Measurements from ENCODE around the gene BTNL2.

DNA sequence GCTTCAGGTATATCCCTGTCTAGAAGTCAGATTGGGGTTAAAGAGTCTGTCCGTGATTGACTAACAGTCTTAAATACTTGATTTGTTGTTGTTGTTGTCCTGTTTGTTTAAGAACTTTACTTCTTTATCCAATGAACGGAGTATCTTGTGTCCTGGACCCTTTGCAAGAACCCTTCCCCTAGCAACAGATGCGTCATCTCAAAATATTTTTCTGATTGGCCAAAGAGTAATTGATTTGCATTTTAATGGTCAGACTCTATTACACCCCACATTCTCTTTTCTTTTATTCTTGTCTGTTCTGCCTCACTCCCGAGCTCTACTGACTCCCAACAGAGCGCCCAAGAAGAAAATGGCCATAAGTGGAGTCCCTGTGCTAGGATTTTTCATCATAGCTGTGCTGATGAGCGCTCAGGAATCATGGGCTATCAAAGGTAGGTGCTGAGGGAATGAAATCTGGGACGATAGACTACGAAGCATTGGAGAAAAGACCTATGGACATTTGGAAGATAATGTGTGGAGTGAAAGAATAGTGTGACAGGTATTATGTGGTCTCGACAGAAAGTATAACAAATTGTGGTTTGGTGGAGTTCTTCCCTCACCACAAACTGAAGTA lies 32.7 kb upstream of the BTNL2 start, which contains the start of gene HLA-DRA:
- TF ChIP-seq CTCF (IDR thresholded peaks at IDR 0.05) (no peak), TCF7L2 (IDR thresholded peaks at IDR 0.05; ENCODE audit: low read depth, low read length) (no peak), POLR2AphosphoS5 (IDR thresholded peaks at IDR 0.05; ENCODE audit: low read depth, low read length) (no peak), SIN3A (IDR thresholded peaks at IDR 0.05; ENCODE audit: borderline replicate concordance, insufficient read depth, low read depth, low read length) (no peak)
- TF ChIP-seq, protein P1, sequence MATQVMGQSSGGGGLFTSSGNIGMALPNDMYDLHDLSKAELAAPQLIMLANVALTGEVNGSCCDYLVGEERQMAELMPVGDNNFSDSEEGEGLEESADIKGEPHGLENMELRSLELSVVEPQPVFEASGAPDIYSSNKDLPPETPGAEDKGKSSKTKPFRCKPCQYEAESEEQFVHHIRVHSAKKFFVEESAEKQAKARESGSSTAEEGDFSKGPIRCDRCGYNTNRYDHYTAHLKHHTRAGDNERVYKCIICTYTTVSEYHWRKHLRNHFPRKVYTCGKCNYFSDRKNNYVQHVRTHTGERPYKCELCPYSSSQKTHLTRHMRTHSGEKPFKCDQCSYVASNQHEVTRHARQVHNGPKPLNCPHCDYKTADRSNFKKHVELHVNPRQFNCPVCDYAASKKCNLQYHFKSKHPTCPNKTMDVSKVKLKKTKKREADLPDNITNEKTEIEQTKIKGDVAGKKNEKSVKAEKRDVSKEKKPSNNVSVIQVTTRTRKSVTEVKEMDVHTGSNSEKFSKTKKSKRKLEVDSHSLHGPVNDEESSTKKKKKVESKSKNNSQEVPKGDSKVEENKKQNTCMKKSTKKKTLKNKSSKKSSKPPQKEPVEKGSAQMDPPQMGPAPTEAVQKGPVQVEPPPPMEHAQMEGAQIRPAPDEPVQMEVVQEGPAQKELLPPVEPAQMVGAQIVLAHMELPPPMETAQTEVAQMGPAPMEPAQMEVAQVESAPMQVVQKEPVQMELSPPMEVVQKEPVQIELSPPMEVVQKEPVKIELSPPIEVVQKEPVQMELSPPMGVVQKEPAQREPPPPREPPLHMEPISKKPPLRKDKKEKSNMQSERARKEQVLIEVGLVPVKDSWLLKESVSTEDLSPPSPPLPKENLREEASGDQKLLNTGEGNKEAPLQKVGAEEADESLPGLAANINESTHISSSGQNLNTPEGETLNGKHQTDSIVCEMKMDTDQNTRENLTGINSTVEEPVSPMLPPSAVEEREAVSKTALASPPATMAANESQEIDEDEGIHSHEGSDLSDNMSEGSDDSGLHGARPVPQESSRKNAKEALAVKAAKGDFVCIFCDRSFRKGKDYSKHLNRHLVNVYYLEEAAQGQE (IDR thresholded peaks at IDR 0.05; ENCODE audit: insufficient read depth in 1 of 2, low read depth in 2 of 2, low read length in 1 of 2): no peak
